GM12872 (cell line): Measurements from ENCODE around the gene CAMK1D.

ENCODE experiments used
- CTCF ChIP-seq: IDR thresholded peaks from 3 replicates; pipeline ENCODE4 v1.5.1; 2011; ENCODE audit warnings: low read depth, mild to moderate bottlenecking, low read length, moderate library complexity; ENCODE audit not compliant: insufficient read depth

Gene CAMK1D

GRCh38 chr10:12633776-12634620 is 284.7 kb downstream of the CAMK1D start:
- no peak for TF ChIP-seq CTCF

DNA sequence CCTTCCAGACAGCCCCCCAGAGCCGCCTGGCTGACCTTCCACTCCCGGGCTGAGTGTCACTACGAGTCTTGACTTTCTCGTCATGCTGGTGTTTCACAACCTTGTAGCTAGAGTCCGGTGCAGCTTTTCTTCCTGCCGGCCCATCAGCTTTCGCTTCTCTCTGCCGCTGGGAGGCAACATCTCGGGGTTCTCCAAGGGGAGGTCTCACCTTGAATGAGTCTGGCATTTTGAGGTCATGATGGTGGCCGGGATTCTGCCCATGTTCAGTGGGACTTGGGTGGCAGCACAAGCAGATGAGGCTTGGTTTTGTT is 285.2 kb downstream of the CAMK1D start:
- TF ChIP-seq CTCF: no peak

- no peak for TF ChIP-seq CTCF
Observed at GRCh38 chr10:12635127-12635541, 285.8 kb downstream of the CAMK1D start.

DNA sequence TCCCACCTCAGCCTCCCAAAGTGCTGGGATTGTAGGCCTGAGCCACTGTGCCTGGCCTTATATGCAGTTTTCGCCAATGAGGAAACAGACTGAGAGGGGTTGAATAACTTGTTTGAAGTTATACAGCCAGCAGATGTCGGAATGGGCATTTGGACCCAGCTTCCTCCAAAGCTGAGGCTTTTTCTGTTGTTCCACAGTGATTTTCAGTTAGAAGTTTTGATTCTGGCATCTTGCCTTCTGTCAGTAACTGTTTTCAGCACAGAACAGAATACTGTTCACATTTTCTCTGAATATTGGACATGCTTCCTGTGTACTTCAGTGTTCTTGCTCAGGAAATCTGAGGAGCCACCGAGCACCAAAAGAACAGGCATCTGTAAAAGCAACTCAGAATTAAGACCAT is 287.2 kb downstream of the CAMK1D start:
- TF ChIP-seq CTCF: no peak

- no peak for TF ChIP-seq CTCF
Observed at GRCh38 chr10:12637649-12638048, 288.3 kb downstream of the CAMK1D start.

DNA sequence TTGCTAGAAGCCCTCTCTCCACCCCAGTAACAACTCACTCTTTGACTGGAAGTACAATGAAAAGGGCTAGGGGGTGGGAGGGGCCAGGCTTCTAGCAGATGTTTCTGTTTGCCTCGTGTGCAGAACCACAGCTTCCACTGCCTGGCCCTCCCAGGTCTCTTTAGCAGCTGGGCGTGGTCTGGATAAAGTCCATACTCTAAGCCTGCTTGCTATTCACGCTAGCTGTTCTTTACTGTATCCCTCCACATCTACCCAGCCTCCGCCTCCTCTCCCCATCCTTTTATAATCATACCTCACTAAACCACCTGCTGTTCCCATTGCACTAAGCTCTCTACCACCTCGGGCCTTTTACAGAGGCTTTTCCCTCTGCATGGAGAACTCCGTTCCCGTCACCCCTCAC is 288.8 kb downstream of the CAMK1D start:
- TF ChIP-seq CTCF: no peak

- TF ChIP-seq CTCF: no peak
Observed at GRCh38 chr10:12638781-12639180, 289.4 kb downstream of the CAMK1D start.
